HG02759 (cell line): Measurements from ENCODE around the gene TARM1.
"Not testable (repeated sequence)": the region's sequence is repeated elsewhere in the genome, so short reads cannot be mapped to it uniquely, and the experiment has no call there.

Experiments used
- ATAC-seq: cut with Tn5 transposase; IDR thresholded peaks from one replicate; pipeline ENCODE4 v1.9.1; 2021; ENCODE audit warnings: mild to moderate bottlenecking, moderate library complexity; ENCODE audit not compliant: unreplicated experiment

Gene TARM1

GRCh38 chr19:54100561-54100960, 19.4 kb upstream of the TARM1 start, which contains the start of gene OSCAR:
Gene OSCAR, minus strand, starts transcription at chr19:54100803. Its CDS starts 11 bp downstream, at chr19:54100792.
- ATAC-seq, result no peak

DNA sequence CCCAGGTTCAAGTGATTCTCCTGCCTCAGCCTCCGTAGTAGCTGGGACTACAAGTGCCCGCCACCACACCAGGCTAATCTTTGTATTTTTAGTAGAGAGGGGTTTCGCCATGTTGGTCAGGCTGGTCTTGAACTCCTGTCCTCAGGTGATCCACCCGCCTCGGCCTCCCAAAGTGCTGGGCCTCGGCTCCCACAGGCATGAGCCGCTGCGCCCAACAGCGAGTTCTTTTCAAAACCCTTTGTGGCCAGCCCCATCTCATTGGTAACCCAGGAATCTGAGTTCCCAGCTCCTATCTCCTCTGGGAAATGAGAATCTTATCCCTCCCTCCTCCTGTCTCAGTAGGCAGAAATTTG, 18.7 kb upstream of the TARM1 start:
- not testable (repeated sequence) for ATAC-seq

GRCh38 chr19:54099190-54099902, 18.2 kb upstream of the TARM1 start:
- ATAC-seq, result no peak

- no peak for ATAC-seq
Observed at GRCh38 chr19:54096617-54097106, 15.5 kb upstream of the TARM1 start.

DNA sequence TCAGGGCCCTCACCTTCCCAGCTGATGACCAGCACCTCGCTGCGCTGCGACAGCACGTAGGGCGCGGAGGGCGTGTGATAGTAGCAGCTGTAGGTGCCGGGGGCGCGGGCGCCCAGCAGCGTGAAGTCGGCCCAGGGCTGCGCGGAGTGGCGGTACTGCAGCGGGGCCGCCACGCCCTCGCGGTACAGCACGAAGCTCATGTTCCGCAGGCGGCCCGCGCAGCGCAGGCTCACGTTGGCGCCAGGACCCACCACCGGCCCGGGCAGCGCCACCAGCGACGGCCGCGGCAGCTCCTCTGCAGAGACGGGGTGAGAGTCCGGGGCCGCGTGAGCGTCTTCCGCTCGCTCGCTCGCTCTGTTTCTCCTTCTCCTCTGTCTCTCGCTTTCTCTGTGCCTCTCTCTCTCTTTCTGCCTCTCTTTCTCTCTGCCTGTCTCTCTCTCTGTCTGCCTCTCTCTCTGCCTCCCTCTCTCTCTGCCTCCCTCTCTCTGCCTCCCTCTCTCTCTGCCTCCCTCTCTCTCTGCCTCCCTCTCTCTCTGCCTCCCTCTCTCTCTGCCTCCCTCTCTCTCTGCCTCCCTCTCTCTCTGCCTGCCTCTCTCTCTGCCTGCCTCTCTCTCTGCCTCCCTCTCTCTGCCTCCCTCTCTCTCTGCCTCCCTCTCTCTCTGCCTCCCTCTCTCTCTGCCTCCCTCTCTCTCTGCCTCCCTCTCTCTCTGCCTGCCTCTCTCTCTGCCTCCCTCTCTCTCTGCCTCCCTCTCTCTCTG, 14.9 kb upstream of the TARM1 start:
- ATAC-seq, result not testable (repeated sequence)

GRCh38 chr19:54095136-54095858, 14.1 kb upstream of the TARM1 start:
- ATAC-seq, result no peak

GRCh38 chr19:54094426-54095000, 13.3 kb upstream of the TARM1 start:
- ATAC-seq, result no peak

DNA sequence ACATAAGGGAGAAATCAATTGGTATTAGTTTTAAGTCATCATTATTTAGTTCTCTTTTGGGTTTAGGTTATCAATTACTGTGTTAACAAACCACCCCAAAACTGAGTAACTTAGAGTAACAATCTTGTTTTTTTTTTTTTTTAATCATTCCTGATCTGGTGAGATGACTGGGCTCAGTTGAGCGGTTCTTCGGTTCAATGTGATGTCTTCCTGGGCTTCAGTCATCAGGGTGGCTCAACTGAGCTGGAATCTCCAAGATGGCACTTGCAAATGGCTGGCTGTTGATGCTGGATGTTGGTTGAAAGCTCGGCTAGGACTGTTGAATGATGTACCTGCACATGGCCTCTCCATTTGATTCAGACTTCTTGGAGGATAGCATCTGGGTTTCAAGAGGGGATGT, 3.2 kb upstream of the TARM1 start:
- no peak for ATAC-seq

GRCh38 chr19:54077334-54077733, 3.8 kb downstream of the TARM1 start:
- no peak for ATAC-seq

DNA sequence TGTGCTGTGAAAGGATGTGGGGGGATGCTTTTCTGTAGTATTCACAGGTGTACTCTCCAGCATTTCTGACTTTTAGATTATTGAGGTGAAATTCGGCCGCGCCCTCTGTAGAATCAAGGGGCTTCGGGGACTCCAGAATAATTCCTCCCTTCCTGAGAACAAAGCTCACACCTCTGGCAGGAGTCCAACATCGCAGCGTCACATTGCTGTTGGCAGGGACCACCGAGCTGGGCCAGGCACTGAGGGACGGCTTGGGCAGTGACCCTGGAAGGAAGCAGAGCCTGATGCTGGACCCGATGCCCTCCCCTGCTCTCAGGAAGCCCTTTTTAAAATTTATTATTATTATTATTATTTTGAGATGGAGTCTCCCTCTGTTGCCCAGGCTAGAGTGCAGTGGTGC, 6.3 kb downstream of the TARM1 start:
- no peak for ATAC-seq

DNA sequence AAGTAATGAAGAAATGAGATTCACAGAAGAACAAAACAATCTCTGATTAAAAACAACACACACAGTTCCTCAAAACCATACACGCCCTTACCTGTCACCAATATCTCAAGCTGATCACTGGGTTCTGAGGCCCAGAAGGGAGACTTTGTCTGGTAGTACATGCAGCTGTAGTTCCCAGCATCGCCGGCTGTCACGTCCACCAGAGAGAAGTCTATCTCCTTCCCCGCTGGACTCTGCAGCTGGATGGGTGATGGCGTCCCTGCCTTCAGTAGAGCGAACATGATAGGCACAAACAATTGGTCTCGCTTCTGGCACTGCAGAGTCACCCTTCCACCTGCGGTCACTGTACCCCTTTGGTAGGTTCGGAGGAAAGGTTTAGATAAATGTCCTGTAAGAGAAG, 7.3 kb downstream of the TARM1 start:
- no peak for ATAC-seq

DNA sequence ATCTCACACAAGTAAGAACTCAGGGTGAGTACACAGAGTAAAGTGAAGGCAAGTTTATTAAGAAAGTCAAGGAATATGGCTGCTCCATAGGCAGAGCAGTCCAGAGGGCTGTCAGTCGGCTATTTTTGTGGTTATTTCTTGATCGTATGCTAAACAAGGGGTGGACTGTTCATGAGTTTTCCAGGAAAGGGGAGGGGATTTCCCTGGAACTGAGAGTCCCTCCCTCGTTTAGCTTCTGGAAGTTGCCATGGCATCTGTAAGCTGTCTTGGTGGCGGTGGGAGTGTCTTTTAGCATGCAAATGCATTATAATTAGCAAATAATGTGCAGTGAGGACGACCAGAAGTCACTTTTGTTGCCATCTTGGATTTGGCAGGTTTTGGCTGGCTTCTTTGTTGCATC, 11.7 kb downstream of the TARM1 start:
- no peak for ATAC-seq

GRCh38 chr19:54063350-54064116, 17.6 kb downstream of the TARM1 start, which contains the start of gene VSTM1:
Gene VSTM1, minus strand, starts transcription at chr19:54063897. Its CDS starts 120 bp downstream, at chr19:54063777.
- ATAC-seq, result no peak

GRCh38 chr19:54062643-54063042, 18.5 kb downstream of the TARM1 start:
- ATAC-seq, result no peak

DNA sequence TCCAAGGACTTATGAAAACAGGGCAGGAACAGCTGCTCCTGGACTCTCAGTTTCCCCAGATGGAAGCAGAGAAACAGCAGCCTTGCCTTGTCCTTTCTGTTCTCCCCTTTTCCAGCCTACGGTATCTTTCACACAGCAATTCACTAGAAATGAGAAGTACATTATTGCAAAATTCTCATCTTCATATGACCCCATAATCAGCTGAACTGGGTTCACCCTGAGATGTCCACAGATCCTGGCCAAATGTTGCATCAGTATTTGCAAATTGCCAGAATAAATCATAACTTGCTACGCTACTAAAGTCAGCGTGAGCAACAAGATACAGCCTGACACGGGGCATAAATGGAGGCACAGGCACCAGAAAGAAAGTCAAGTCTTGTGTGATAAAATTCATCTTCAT, 33.5 kb downstream of the TARM1 start:
- no peak for ATAC-seq

DNA sequence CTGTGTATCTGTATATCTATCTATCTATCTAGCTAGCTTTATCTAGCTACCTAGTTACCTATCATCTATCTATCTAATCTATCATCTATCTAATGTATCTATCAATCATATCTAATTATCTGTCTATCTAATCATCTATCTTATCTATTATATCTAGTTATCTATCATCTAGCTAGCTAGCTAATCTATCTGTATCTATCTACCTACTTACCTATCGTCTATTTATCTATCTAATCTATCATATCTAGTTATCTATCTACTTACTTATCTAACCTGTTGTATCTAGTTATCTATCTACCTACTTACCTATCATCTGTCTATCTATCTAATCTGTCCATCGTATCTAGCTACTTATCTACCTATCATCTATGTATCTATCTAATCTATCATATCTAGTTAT, 35.4 kb downstream of the TARM1 start:
- ATAC-seq, result no peak

DNA sequence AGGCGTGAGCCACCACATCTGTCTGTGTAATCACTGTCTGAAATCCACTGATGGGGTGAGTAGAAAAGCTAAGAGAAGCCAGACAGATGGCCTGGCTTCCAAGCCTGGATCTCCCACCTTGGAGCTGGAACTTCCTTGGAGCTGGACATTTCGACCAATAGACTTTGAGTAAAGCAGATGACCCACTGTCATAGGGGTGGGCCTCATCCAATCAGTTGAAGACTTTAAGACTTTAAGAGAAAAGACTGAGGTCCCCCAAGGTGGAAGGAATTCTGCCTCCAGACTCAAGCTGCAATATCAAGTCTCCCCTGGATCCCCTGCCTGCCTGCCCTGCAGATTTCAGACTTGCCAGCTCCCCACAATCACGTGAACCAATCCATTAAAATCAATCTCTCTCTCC, 38.2 kb downstream of the TARM1 start:
- no peak for ATAC-seq

GRCh38 chr19:54041969-54042606, 39.1 kb downstream of the TARM1 start:
- no peak for ATAC-seq

GRCh38 chr19:54040003-54040402, 41.2 kb downstream of the TARM1 start:
- no peak for ATAC-seq

DNA sequence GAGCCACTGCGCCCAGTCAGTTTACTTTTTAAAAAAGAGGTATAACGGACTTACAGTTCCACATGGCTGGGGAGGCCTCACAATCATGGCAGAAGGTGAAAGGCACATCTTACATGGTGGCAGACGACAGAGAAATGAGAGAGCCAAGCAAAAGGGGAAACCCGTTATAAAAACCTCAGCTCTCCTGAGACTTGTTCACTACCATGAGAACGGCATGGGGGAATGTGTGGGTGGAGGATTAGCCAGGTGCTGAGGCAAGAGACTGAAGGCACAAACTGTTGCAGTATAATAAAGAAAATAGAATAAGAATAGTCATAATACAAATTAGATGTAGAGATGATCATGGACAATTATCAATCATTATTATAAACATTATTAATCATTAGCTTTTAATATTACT, 44.6 kb downstream of the TARM1 start:
- ATAC-seq, result not testable (repeated sequence)
